Measurements from ENCODE around the gene SAMD14.
"Not testable (repeated sequence)": the region's sequence is repeated elsewhere in the genome, so short reads cannot be mapped to it uniquely, and the experiment has no call there.

Gene SAMD14

GRCh38 chr17:50067996-50068395, 62.0 kb downstream of the SAMD14 start:
- H3K27ac ChIP-seq = no peak overlapping the region
- TF ChIP-seq CTCF (conservative IDR thresholded peaks at IDR 0.05) (no peak), ZFX (IDR thresholded peaks at IDR 0.05) (no peak)

- no peak overlapping the region for H3K27ac ChIP-seq
- TF ChIP-seq ZFX (IDR thresholded peaks at IDR 0.05) (no peak), CTCF (conservative IDR thresholded peaks at IDR 0.05) (no peak)
Observed at GRCh38 chr17:50066995-50067394, 63.0 kb downstream of the SAMD14 start.

GRCh38 chr17:50065056-50065455, 64.9 kb downstream of the SAMD14 start:
- no peak overlapping the region for H3K27ac ChIP-seq

GRCh38 chr17:50064253-50065001, 65.5 kb downstream of the SAMD14 start:
- no peak for TF ChIP-seq ZFX (IDR thresholded peaks at IDR 0.05)
- no peak for TF ChIP-seq CTCF (conservative IDR thresholded peaks at IDR 0.05)
- no peak overlapping the region for H3K27ac ChIP-seq

More at GRCh38 chr17:50065056-50065455, 64.9 kb downstream of the SAMD14 start:
- TF ChIP-seq CTCF (conservative IDR thresholded peaks at IDR 0.05) (no peak), ZFX (IDR thresholded peaks at IDR 0.05) (no peak)

- no peak overlapping the region for H3K27ac ChIP-seq
- TF ChIP-seq ZFX (IDR thresholded peaks at IDR 0.05) (no peak), CTCF (conservative IDR thresholded peaks at IDR 0.05) (no peak)
Observed at GRCh38 chr17:50063561-50064252, 66.3 kb downstream of the SAMD14 start.

GRCh38 chr17:50062293-50063243, 67.4 kb downstream of the SAMD14 start:
- TF ChIP-seq ZFX (IDR thresholded peaks at IDR 0.05) (no peak), CTCF (conservative IDR thresholded peaks at IDR 0.05) (no peak)
- no peak overlapping the region for H3K27ac ChIP-seq

- H3K27ac ChIP-seq = not testable (repeated sequence)
Observed at GRCh38 chr17:50061713-50062045, 68.3 kb downstream of the SAMD14 start.

Measured in C4-2B (cell line).